ENCODE measurements around the gene LMNTD2. TPM values are rescaled to one million over a fixed set of nuclear protein-coding genes. Genes with fewer than 3 reads are reported as not detected.

Gene LMNTD2
- total and polyA plus RNA-seq, 2 of the 13 experiments (the other 11 are each of a cell fraction or from before 2014, with no cell fraction given) = 1.1 to 3.1 TPM

DNA sequence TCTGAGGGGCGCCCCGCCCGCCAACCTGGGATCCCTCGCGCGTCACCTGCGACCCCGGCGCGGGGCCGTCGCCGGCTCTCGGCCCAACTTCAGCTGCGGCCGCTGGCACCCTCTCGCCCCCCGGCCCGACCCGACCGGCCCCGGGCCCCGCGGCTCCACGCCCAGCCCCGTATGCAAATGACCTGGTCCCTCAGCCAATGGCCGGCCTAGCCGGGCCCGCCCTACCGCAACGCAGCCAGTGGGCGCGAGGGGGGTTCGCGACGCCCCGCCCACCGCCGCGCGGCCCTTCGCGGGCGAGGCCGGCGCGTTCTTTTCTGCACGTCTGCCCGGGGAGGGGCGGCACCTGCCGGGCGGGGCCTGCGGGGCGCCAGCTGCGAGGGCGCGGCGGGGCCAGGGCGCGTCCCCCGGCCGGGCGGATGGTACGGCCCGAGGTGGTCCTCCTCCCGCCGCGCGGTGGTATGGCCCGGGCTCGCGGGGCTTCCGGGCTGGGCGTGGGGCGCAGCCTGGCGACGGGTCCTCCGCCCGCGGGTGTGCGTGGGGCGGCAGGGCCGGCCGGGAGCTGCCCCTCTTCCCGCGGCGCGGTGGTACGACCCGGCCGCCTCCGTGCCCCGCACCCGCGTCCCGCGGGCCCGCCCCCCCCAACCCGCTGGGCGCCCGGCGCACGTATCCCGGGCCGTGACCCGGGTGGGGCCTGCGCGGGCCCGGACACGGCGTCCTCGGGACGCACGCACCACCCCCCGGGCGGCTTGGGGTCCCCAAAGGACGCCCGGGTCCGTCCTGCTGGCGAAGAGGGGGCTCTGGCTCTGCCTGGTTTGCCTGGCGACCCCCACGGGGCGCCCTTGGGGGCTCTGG lies 8.0 kb upstream of the LMNTD2 start (continued):
- TF ChIP-seq, protein P1, sequence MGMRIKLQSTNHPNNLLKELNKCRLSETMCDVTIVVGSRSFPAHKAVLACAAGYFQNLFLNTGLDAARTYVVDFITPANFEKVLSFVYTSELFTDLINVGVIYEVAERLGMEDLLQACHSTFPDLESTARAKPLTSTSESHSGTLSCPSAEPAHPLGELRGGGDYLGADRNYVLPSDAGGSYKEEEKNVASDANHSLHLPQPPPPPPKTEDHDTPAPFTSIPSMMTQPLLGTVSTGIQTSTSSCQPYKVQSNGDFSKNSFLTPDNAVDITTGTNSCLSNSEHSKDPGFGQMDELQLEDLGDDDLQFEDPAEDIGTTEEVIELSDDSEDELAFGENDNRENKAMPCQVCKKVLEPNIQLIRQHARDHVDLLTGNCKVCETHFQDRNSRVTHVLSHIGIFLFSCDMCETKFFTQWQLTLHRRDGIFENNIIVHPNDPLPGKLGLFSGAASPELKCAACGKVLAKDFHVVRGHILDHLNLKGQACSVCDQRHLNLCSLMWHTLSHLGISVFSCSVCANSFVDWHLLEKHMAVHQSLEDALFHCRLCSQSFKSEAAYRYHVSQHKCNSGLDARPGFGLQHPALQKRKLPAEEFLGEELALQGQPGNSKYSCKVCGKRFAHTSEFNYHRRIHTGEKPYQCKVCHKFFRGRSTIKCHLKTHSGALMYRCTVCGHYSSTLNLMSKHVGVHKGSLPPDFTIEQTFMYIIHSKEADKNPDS (CRISPR knock-in tag; IDR thresholded peaks at IDR 0.05) = no peak
- TF ChIP-seq ZNF550 (CRISPR knock-in tag; IDR thresholded peaks at IDR 0.05; ENCODE audit: borderline replicate concordance) (no peak), ZNF337 (CRISPR knock-in tag; IDR thresholded peaks at IDR 0.05; ENCODE audit: borderline replicate concordance, low read depth) (no peak), GABPA (IDR thresholded peaks at IDR 0.05; ENCODE audit: low read depth, low read length) (no peak), GABPA (CRISPR knock-in tag; IDR thresholded peaks at IDR 0.05; ENCODE audit: low read depth) (no peak), THYN1 (CRISPR knock-in tag; IDR thresholded peaks at IDR 0.05; ENCODE audit: borderline replicate concordance, low read depth) (no peak), NKX3-1 (CRISPR knock-in tag; IDR thresholded peaks at IDR 0.05) (no peak), MAFG (CRISPR knock-in tag; IDR thresholded peaks at IDR 0.05) (no peak), CC2D1A (CRISPR knock-in tag; IDR thresholded peaks at IDR 0.05) (no peak)
- TF ChIP-seq, protein P2, sequence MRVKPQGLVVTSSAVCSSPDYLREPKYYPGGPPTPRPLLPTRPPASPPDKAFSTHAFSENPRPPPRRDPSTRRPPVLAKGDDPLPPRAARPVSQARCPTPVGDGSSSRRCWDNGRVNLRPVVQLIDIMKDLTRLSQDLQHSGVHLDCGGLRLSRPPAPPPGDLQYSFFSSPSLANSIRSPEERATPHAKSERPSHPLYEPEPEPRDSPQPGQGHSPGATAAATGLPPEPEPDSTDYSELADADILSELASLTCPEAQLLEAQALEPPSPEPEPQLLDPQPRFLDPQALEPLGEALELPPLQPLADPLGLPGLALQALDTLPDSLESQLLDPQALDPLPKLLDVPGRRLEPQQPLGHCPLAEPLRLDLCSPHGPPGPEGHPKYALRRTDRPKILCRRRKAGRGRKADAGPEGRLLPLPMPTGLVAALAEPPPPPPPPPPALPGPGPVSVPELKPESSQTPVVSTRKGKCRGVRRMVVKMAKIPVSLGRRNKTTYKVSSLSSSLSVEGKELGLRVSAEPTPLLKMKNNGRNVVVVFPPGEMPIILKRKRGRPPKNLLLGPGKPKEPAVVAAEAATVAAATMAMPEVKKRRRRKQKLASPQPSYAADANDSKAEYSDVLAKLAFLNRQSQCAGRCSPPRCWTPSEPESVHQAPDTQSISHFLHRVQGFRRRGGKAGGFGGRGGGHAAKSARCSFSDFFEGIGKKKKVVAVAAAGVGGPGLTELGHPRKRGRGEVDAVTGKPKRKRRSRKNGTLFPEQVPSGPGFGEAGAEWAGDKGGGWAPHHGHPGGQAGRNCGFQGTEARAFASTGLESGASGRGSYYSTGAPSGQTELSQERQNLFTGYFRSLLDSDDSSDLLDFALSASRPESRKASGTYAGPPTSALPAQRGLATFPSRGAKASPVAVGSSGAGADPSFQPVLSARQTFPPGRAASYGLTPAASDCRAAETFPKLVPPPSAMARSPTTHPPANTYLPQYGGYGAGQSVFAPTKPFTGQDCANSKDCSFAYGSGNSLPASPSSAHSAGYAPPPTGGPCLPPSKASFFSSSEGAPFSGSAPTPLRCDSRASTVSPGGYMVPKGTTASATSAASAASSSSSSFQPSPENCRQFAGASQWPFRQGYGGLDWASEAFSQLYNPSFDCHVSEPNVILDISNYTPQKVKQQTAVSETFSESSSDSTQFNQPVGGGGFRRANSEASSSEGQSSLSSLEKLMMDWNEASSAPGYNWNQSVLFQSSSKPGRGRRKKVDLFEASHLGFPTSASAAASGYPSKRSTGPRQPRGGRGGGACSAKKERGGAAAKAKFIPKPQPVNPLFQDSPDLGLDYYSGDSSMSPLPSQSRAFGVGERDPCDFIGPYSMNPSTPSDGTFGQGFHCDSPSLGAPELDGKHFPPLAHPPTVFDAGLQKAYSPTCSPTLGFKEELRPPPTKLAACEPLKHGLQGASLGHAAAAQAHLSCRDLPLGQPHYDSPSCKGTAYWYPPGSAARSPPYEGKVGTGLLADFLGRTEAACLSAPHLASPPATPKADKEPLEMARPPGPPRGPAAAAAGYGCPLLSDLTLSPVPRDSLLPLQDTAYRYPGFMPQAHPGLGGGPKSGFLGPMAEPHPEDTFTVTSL (CRISPR knock-in tag; IDR thresholded peaks at IDR 0.05; ENCODE audit: borderline replicate concordance) = no peak
- TF ChIP-seq, protein P3, sequence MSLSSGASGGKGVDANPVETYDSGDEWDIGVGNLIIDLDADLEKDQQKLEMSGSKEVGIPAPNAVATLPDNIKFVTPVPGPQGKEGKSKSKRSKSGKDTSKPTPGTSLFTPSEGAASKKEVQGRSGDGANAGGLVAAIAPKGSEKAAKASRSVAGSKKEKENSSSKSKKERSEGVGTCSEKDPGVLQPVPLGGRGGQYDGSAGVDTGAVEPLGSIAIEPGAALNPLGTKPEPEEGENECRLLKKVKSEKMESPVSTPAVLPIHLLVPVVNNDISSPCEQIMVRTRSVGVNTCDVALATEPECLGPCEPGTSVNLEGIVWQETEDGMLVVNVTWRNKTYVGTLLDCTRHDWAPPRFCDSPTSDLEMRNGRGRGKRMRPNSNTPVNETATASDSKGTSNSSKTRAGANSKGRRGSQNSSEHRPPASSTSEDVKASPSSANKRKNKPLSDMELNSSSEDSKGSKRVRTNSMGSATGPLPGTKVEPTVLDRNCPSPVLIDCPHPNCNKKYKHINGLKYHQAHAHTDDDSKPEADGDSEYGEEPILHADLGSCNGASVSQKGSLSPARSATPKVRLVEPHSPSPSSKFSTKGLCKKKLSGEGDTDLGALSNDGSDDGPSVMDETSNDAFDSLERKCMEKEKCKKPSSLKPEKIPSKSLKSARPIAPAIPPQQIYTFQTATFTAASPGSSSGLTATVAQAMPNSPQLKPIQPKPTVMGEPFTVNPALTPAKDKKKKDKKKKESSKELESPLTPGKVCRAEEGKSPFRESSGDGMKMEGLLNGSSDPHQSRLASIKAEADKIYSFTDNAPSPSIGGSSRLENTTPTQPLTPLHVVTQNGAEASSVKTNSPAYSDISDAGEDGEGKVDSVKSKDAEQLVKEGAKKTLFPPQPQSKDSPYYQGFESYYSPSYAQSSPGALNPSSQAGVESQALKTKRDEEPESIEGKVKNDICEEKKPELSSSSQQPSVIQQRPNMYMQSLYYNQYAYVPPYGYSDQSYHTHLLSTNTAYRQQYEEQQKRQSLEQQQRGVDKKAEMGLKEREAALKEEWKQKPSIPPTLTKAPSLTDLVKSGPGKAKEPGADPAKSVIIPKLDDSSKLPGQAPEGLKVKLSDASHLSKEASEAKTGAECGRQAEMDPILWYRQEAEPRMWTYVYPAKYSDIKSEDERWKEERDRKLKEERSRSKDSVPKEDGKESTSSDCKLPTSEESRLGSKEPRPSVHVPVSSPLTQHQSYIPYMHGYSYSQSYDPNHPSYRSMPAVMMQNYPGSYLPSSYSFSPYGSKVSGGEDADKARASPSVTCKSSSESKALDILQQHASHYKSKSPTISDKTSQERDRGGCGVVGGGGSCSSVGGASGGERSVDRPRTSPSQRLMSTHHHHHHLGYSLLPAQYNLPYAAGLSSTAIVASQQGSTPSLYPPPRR (CRISPR knock-in tag; IDR thresholded peaks at IDR 0.05; ENCODE audit: borderline replicate concordance) = no peak
- TF ChIP-seq, protein P4, sequence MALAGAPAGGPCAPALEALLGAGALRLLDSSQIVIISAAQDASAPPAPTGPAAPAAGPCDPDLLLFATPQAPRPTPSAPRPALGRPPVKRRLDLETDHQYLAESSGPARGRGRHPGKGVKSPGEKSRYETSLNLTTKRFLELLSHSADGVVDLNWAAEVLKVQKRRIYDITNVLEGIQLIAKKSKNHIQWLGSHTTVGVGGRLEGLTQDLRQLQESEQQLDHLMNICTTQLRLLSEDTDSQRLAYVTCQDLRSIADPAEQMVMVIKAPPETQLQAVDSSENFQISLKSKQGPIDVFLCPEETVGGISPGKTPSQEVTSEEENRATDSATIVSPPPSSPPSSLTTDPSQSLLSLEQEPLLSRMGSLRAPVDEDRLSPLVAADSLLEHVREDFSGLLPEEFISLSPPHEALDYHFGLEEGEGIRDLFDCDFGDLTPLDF (CRISPR knock-in tag; IDR thresholded peaks at IDR 0.05) = peak; percentile 25; the same call in 1 of the 2 replicates

Data from HepG2 (cell line).